Brain microvascular endothelial cell (primary cell): ENCODE results near the gene CLPTM1L.
"Not testable (repeated sequence)": the region's sequence is repeated elsewhere in the genome, so short reads cannot be mapped to it uniquely, and the experiment has no call there.

ENCODE experiments used
- DNase-seq: peaks from one replicate; pipeline ENCODE4 v3.0.0-alpha.2; 2020
- H3K27ac ChIP-seq: fragments of 250-450 bp; sonication (Bioruptor Pico); 2 replicates; pipeline ENCODE4 v1.5.1; 2020; ENCODE audit warnings: mild to moderate bottlenecking, moderate library complexity
- H3K27me3 ChIP-seq: fragments of 250-450 bp; sonication (Bioruptor Pico); replicated peaks from 2 replicates; pipeline ENCODE4 v1.5.1; 2020; ENCODE audit warnings: mild to moderate bottlenecking
- H3K36me3 ChIP-seq: fragments of 250-450 bp; sonication (Bioruptor Pico); replicated peaks from 2 replicates; pipeline ENCODE4 v1.5.1; 2020; ENCODE audit warnings: mild to moderate bottlenecking
- H3K4me3 ChIP-seq: 2 replicates; pipeline ENCODE4 v1.5.1; 2011; ENCODE audit warnings: low read depth, mild to moderate bottlenecking, control low read depth, low read length, moderate library complexity
- in situ Hi-C: cut with HindIII; loops from 2 replicates; pipeline ENCODE4 v1.10.0; 2017; ENCODE audit warnings: low sequenced_read_pairs, low pct_ligation_motif_present
- TF ChIP-seq, protein P1 (sequence below): IDR thresholded peaks from 2 replicates; pipeline ENCODE4 v1.5.1; 2011; ENCODE audit warnings: low read depth, mild to moderate bottlenecking, moderate library complexity, low read length, control low read depth, inconsistent platforms; ENCODE audit errors: missing control alignments

CLPTM1L gene

DNA sequence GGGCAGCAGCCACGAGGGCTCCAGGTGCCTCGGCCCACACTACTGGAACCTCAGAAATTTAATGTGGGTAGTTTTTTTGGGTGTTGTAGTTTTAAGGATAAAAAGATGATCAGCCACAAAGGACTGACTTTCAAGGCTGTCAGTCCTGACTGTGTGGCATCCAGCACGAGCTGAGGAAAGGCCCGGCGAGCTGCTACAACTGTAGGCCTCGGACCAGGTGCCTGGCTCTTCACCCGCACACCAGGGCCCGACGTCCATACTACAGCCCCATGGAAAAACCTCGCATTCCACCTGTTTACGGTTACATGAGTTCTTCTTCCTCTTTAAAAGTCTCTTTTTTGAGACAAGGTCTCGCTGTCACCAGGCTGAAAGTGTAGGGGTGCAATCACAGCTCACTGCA lies 2.6 kb downstream of the CLPTM1L start:
- no peak for DNase-seq
- Histone ChIP-seq H3K27me3 (no peaks in the 10 kb centered on the region), H3K36me3 (peaks cover 45% of the 10 kb centered on the region), H3K4me3 (no peak overlapping the region), H3K27ac (no peak overlapping the region)
- in situ Hi-C loops, result no loop called here
- TF ChIP-seq, protein P1, sequence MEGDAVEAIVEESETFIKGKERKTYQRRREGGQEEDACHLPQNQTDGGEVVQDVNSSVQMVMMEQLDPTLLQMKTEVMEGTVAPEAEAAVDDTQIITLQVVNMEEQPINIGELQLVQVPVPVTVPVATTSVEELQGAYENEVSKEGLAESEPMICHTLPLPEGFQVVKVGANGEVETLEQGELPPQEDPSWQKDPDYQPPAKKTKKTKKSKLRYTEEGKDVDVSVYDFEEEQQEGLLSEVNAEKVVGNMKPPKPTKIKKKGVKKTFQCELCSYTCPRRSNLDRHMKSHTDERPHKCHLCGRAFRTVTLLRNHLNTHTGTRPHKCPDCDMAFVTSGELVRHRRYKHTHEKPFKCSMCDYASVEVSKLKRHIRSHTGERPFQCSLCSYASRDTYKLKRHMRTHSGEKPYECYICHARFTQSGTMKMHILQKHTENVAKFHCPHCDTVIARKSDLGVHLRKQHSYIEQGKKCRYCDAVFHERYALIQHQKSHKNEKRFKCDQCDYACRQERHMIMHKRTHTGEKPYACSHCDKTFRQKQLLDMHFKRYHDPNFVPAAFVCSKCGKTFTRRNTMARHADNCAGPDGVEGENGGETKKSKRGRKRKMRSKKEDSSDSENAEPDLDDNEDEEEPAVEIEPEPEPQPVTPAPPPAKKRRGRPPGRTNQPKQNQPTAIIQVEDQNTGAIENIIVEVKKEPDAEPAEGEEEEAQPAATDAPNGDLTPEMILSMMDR, result no peak

DNA sequence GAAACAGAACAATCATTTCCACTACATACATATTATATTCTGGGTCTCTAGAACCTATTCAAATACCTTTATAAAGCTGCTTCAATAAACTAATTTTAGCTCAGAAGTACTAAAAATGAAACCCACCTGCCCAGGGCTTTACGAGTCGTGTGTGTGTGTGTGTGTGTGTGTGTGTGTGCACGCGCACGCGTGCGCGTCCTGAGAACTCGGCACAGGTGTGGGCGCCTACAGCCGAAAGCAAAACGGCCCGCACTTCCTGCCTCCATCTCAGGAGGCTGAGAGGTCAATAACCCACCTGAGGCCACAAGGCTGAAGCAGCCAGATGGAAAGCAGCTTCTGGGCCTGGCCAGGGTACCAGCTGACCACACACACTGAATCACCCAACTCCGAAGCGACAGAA lies 3.0 kb downstream of the CLPTM1L start:
- Histone ChIP-seq H3K27me3 (no peaks in the 10 kb centered on the region), H3K36me3 (peaks cover 49% of the 10 kb centered on the region), H3K27ac (no peak overlapping the region), H3K4me3 (no peak overlapping the region)
- TF ChIP-seq, protein P1, result no peak
- in situ Hi-C loops, result no loop called here
- DNase-seq, result no peak

DNA sequence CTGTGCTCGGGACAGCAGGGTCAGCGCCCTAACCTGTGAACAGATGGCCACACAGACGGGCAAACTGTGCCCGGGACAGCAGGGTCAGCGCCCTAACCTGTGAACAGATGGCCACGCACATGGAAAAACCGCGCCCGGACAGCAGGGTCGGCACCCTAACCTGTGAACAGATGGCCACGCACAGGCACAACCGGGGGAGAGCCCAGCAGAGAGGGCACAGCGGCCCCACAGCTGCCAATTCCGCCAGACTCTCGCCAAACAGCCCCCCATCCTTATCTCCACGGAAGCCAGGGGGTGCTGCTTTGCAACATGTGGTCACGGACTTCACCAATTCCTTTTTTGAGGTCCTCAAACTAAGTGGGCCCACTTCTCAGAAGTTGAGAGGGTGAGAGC lies 5.1 kb downstream of the CLPTM1L start:
- H3K27me3 ChIP-seq, H3K27ac ChIP-seq, H3K4me3 ChIP-seq, DNase-seq, in situ Hi-C loops: not testable (repeated sequence)
- peaks cover 65% of the 10 kb centered on the region for H3K36me3 ChIP-seq

DNA sequence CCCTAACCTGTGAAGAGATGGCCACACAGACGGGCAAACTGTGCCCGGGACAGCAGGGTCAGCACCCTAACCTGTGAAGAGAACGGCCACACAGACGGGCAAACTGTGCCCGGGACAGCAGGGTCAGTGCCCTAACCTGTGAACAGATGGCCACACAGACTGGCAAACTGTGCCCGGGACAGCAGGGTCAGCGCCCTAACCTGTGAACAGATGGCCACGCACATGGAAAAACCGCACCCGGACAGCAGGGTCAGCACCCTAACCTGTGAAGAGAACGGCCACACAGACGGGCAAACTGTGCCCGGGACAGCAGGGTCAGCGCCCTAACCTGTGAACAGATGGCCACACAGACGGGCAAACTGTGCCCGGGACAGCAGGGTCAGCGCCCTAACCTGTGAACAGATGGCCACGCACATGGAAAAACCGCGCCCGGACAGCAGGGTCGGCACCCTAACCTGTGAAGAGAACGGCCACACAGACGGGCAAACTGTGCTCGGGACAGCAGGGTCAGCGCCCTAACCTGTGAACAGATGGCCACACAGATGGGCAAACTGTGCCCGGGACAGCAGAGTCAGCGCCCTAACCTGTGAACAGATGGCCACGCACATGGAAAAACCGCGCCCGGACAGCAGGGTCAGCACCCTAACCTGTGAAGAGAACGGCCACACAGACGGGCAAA lies 5.6 kb downstream of the CLPTM1L start:
- H3K27ac ChIP-seq, H3K27me3 ChIP-seq, H3K4me3 ChIP-seq, in situ Hi-C loops, DNase-seq: not testable (repeated sequence)
- peaks cover 66% of the 10 kb centered on the region for H3K36me3 ChIP-seq

DNA sequence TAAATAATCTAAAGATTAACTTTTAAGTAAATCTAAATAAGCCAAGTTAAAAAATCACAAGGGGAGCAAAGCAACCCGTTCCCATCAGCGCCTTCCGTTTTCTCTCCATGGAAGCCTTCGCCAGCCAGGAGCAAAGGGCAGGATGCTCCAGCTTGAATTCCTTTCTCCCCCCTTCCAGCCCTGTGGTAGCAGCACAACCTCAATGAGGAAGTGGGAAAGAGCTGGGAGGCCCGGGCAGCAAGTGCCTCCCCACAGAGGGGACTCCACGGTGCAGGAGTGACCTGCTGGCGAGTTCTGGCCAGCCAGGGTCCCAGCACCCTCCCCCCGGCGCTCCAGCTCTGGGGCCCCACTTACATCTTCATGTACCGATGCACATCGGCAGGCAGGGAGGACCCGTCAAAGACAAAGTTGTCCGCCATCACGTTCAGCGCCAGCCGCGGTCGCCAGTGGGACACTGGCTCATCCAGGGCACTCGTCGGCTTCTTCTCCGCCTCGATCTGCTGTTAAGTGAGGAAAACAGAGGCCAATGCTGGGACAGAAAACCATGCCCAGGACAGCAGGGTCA lies 6.3 kb downstream of the CLPTM1L start:
- in situ Hi-C loops, result no loop called here
- H3K27ac ChIP-seq, result no peak overlapping the region
- TF ChIP-seq, protein P1, result no peak
- DNase-seq, result no peak
- H3K36me3 ChIP-seq, result peaks cover 71% of the 10 kb centered on the region
- H3K4me3 ChIP-seq, result no peak overlapping the region
- no peaks in the 10 kb centered on the region for H3K27me3 ChIP-seq

DNA sequence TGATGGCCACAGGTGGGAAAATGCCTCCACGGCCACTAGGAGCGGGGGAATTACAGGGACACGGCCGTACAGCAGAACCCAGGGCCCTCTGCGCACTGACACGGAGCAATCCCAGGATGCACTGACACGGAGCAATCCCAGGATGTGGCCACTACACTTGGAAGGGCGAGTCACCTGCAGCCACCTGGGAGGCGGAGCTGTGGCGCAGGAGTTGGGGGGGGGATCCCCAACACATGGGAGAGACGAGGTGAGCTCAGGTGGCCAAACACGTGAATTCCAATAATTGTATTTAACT lies 6.8 kb downstream of the CLPTM1L start:
- Histone ChIP-seq H3K27me3 (no peaks in the 10 kb centered on the region), H3K36me3 (peaks cover 71% of the 10 kb centered on the region), H3K27ac (no peak overlapping the region), H3K4me3 (no peak overlapping the region)
- DNase-seq, result no peak
- TF ChIP-seq, protein P1, result no peak
- in situ Hi-C loops, result no loop called here

DNA sequence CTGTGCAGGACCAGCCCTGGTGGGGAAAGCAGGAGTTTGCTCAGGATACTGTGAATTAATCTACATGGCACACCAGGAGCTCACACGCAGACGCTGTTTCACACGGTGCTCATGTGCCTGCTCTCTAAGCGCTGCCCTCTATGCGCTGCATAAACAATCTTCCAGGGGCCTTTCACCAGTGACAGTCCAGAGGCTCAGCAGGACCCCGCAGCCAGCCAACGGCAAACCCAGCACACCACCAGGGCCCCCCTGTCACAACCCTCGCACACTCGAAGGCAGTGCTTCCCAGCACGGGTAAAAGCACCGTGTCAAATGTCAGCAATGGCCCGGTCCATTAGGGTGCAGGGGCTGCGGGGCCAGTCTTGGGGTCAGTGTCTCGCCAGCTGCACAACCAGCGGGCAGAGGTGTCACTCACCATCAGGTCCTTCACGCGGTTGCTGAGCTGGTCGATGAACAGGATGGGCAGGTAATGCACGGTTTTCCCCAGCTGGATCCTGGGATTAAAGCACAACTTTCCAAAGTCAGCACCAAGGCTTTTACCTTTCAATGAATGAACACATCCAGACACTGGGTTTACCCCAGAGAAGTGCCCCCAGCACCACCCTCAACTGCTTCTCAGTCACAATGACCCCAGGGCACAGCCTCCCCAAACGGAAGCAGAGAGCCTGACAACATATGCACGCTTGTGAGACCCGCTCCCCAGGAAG lies 7.3 kb downstream of the CLPTM1L start:
- Histone ChIP-seq H3K36me3 (peaks cover 69% of the 10 kb centered on the region), H3K27ac (no peak overlapping the region), H3K4me3 (no peak overlapping the region), H3K27me3 (no peaks in the 10 kb centered on the region)
- no peak for DNase-seq
- in situ Hi-C loops, result no loop called here
- TF ChIP-seq, protein P1, result no peak
